ENCODE results near the gene CENPP. TPM values are rescaled to one million over a fixed set of nuclear protein-coding genes. Genes with fewer than 3 reads are reported as not detected.
A peak's percentile ranks its signal among the peaks of the same experiment; 100 is the strongest.

CENPP gene
- polyA plus RNA-seq, 4 donors, result 0.22 to 3.5 (median 2.0) TPM

- Histone ChIP-seq H3K9me3 (ENCODE audit: control insufficient read depth in 2 of 2, insufficient read depth in 1 of 2, low read depth in 1 of 2, low read length in 1 of 2) (no peaks in the 10 kb centered on the region), H3K4me1 (ENCODE audit: control insufficient read depth in 3 of 3, insufficient read depth in 2 of 3, low read depth in 1 of 3, low read length in 2 of 3) (peaks cover 0 to 6% (median 3%) of the 10 kb centered on the region in 3 donors), H3K4me3 (ENCODE audit: low read depth in 1 of 3, low read length in 3 of 3) (peak overlapping the region; percentile 73 to 87 (median 80)), H3K27me3 (ENCODE audit: control insufficient read depth in 3 of 3, insufficient read depth in 3 of 3, low read length in 3 of 3) (no peaks in the 10 kb centered on the region), H3K36me3 (ENCODE audit: control insufficient read depth in 3 of 3, insufficient read depth in 2 of 3, low read depth in 1 of 3, low read length in 3 of 3) (peaks cover 0 to 18% (median 0%) of the 10 kb centered on the region in 3 donors), H3K27ac (ENCODE audit: low read depth in 1 of 3, low read length in 2 of 3) (peak overlapping the region; percentile 34 to 81 (median 66))
- FAIRE-seq (no peak), DNase-seq (peak; percentile 29 to 60)
- WGBS, 3 donors, result 0 to 1% (median 1%) methylated on average over 22 to 29 of the region's 29 CpGs
Measured at GRCh38 chr9:92669527-92669889, 343.8 kb downstream of the CENPP start.

Other genes with a start within 250 kb of the CENPP start
- gene SPTLC1, start 210.5 kb upstream of the CENPP start, polyA plus RNA-seq, result 10 to 100 TPM; 13.4 to 86.5 (median 37.9) TPM
- gene IARS1, start 32.3 kb upstream of the CENPP start, polyA plus RNA-seq, result 10 to 100 TPM in 2 of 4 donors, 1 to 10 TPM in 2; 5.1 to 54.4 (median 28.4) TPM
- 10 to 100 TPM; 11.3 to 39.9 (median 13.1) TPM for gene NOL8, start 603 bp upstream of the CENPP start, polyA plus RNA-seq
- gene OGN, start 78.6 kb downstream of the CENPP start, polyA plus RNA-seq, result 10 to 100 TPM in 1 of 4 donors, 1 to 10 TPM in 2, not detected in 1; 1.1 to 59.2 (median 6.7) TPM
- gene OMD, start 98.5 kb downstream of the CENPP start, polyA plus RNA-seq, result 1 to 10 TPM in 1 of 4 donors, under 1 TPM in 2, not detected in 1; 0.10 to 3.6 (median 0.27) TPM
- gene ASPN, start 156.6 kb downstream of the CENPP start, polyA plus RNA-seq, result 1 to 10 TPM in 3 of 4 donors, under 1 TPM in 1; 0.22 to 8.9 (median 2.2) TPM
- 1 to 10 TPM; 1.9 to 6.0 (median 2.6) TPM for gene ECM2, start 210.0 kb downstream of the CENPP start, polyA plus RNA-seq

Measured in small intestine (tissue), 7 donors.